Retinal pigment epithelial cell (primary cell): Measurements from ENCODE around the gene TBXT.

Experiments used
- DNase-seq: peaks from one replicate; pipeline ENCODE4 v3.0.0-alpha.2; 2010; ENCODE audit warnings: low read depth
- H3K4me3 ChIP-seq: 2 replicates; pipeline ENCODE4 v1.5.1; 2011; ENCODE audit warnings: mild to moderate bottlenecking, low read length, control low read depth, moderate library complexity
- TF ChIP-seq, protein P1 (sequence below): conservative IDR thresholded peaks from 2 replicates; pipeline ENCODE4 v1.5.1; 2011; ENCODE audit warnings: low read depth, low read length, control low read depth, inconsistent platforms

Gene TBXT

GRCh38 chr6:166172546-166172945, 4.9 kb upstream of the TBXT start:
- TF ChIP-seq, protein P1, sequence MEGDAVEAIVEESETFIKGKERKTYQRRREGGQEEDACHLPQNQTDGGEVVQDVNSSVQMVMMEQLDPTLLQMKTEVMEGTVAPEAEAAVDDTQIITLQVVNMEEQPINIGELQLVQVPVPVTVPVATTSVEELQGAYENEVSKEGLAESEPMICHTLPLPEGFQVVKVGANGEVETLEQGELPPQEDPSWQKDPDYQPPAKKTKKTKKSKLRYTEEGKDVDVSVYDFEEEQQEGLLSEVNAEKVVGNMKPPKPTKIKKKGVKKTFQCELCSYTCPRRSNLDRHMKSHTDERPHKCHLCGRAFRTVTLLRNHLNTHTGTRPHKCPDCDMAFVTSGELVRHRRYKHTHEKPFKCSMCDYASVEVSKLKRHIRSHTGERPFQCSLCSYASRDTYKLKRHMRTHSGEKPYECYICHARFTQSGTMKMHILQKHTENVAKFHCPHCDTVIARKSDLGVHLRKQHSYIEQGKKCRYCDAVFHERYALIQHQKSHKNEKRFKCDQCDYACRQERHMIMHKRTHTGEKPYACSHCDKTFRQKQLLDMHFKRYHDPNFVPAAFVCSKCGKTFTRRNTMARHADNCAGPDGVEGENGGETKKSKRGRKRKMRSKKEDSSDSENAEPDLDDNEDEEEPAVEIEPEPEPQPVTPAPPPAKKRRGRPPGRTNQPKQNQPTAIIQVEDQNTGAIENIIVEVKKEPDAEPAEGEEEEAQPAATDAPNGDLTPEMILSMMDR: no peak
- no peak overlapping the region for H3K4me3 ChIP-seq
- no peak for DNase-seq

DNA sequence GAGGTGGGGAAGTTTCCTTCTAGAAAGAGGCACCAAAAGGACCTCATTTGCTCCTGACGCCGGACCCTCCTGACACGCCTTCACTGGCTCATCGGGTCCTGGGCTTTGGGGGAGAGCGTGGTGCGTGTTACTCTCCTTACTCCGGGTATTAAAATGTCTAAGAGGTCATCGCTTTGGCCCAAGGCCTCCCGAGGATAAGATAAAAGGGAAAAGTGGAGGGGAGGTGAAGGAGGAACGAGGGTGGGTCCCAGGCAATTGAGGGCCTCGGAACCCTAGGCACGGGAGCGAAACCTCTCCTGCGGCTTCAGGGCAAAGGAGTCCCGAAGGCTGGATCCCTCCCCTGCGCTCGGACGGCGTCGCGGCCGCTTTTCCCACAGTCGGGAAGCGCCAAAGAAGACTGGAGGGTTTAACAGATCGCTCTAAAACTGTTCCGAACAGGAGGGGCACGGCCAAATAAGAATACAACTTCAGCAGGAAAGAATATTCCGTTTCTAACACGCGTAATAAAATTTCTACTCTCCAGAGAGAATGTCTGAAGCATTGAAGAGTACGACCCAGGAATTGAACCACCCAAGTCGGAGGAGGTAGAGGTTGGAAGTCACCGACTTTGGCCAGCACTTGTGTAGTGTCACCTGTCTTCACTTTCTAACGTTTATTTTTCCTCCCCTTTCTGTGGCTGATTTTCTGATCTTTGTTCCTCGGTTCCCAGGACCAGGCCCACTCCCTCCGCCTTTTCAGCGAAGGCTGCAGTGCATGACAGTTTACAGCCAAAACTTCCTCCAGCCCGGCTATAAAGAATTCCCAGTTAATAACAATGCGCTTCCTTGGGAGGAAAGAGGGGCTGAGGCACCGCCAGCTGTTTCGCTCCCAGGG, 2.1 kb upstream of the TBXT start:
- no peak overlapping the region for H3K4me3 ChIP-seq
- TF ChIP-seq, protein P1: no peak
- DNase-seq: no peak

DNA sequence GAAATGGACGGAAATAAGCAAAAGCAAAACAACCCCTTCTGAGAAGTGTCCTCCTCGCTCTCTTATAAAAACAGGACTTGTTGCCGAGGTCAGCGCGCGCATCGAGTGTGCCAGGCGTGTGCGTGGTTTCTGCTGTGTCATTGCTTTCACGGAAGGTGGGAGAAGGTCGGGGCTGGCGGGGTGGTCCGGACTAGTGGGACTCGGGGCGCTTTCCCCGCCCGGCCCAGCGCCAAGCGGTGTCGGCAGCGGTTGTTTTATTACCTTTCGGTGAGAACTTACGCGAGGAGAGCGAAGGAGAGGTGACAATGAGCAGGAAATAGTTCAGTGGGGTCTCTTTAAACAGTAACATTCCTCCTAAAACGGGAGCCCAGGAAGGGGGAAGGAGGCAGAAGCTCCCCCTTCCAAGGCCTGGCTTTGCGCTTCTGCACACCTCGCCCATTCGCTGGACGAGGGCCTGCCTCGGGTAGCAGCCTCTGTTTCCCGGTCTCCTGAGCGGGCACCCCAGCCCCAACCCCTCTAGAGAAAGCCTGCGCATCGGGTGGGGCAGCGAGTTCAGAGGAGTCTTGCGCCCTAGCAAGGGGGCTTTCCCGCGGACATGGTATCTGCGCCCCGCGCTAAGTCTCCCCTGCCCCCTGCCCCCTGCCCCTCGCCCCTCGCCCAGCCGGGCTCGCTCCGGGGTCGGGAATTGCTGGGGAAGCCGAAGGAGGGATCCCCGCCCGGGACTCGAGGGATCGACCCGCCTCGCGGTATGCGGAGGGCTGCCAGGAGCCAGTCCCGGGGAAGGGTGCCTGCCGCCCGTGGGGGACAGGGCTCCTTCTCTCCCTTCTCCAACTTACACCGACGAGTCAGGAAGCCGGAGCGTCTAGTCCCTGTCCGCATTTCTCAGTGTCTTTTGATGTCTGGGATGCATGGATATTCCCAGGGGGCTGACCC, 1.2 kb upstream of the TBXT start:
- DNase-seq: no peak
- TF ChIP-seq, protein P1: no peak
- no peak overlapping the region for H3K4me3 ChIP-seq

DNA sequence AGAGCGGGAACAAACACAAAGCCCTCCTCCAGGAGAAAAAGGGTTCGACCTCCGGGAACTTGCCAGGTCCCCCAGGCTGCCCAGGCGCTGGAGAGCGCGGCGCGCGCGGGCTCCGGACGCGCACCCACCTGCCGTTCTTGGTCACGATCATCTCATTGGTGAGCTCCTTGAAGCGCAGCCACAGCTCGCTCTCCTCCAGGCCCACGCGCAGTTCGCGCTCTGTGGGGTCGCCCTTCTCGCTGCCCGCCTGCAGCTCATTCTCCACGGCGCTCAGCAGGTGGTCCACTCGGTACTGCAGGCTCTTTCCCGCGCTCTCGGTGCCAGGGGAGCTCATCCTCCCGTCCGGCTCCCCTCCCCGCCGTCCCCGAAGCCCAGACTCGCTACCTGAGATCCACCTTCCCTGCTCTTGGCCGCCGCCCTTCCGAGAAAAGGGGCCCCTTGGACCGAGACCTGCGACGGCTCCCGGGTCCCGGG, 356 bp downstream of the TBXT start:
- DNase-seq: no peak
- no peak overlapping the region for H3K4me3 ChIP-seq
- TF ChIP-seq, protein P1: no peak

- no peak overlapping the region for H3K4me3 ChIP-seq
- no peak for DNase-seq
- TF ChIP-seq, protein P1: no peak
Observed at GRCh38 chr6:166166314-166167257, 1.1 kb downstream of the TBXT start.

DNA sequence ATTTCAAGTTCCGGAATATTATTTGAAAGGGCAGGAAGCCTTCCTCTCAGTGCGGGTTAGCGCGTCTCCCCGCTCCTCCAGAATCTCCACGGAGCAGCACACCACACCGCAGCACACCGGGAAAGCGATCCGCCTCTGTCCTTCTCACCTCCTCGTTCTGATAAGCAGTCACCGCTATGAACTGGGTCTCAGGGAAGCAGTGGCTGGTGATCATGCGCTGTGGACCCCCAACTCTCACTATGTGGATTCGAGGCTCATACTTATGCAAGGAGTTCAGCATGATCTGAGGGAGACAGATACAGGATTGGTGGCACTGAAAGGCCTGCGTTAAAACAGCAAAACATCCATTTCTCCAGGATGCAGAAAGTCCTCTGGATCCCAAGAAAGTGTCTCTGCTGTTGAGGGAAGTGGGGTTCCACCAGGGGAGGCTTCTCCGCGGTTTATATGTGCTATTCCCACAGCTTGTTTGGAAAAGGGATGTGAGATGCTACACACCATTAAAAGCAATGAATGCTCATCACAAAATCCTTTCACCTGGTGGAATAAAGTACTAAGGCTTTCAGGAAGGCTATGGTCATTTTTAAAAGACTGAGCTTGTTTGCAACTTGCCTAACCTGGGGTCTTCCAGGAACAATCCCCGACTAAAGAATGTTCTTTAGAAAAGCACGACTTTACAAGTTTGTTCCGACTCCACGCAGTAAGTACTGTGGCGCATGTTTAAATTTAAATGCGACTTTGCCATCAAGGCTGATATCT, 1.9 kb downstream of the TBXT start:
- TF ChIP-seq, protein P1: no peak
- DNase-seq: no peak
- H3K4me3 ChIP-seq: no peak overlapping the region
